Skin epidermis (tissue), 12 donors: ENCODE results near the gene ATP6V1F.

ENCODE experiments used
- H3K27ac ChIP-seq, 21 experiments: fragments of 200-600 bp; sonication (generic) in 11 of 21; one replicate each; pipeline ENCODE4 v1.5.0; 2020; ENCODE audit warnings: mild to moderate bottlenecking in 3 of 21, inconsistent platforms in 2 of 21, moderate library complexity in 2 of 21
- H3K4me3 ChIP-seq, 7 experiments: fragments of 200-600 bp; sonication (generic) in 2 of 7; one replicate each; pipeline ENCODE4 v1.5.0; 2020; ENCODE audit warnings: inconsistent platforms in 2 of 7, mild to moderate bottlenecking in 2 of 7, moderate library complexity in 1 of 7

The ATP6V1F gene

DNA sequence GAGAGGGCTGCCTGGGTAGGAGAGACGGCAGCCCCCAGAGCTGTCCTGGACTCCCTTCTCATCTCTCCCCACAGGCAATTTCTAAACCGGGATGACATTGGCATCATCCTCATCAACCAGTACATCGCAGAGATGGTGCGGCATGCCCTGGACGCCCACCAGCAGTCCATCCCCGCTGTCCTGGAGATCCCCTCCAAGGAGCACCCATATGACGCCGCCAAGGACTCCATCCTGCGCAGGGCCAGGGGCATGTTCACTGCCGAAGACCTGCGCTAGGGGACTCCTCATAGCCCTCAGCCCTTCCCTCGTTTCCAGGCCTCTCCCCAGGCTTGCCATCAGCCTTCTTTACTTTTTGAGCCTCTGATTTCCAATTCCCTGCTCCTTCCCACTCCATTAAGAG, 2.6 kb downstream of the ATP6V1F start:
- Histone ChIP-seq H3K4me3 (no peak overlapping the region), H3K27ac (peak overlapping the region in 1 of 21 experiments; percentile 11)

DNA sequence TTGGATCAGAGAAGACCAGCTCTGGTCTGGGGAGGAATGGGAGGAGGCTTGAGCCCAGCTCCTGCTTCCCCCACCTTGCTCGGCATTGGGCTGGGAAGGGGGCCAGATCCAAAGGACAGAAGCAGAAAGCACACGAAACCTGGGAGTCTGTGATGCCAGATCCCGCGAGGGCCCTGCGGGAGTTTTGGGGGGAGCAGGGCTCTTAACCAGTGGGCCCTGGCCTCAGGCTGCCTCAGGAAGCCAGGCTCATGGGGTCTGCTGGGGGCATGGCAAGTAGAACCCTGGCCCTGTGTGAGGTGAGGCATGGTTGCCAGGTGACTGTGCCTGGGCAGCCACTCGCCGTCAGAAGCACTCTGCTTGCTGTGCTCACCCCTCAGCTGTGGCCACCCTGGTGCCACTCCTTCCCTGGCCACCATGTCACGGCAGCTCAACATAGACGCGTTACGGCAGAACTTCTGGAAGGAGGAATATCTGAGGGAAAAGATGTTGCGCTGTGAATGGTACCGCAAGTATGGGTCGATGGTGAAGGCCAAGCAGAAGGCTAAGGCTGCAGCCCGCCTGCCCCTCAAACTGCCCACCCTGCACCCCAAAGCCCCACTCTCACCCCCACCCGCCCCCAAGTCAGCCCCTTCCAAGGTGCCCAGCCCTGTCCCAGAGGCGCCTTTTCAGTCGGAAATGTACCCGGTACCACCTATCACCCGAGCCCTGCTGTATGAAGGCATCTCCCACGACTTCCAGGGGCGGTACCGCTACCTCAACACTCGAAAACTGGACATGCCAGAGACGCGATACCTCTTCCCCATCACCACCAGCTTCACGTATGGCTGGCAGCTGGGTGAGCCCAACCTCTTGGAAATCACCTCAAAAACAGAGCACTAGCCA, 3.6 kb downstream of the ATP6V1F start:
- Histone ChIP-seq H3K4me3 (no peak overlapping the region), H3K27ac (no peak overlapping the region)

DNA sequence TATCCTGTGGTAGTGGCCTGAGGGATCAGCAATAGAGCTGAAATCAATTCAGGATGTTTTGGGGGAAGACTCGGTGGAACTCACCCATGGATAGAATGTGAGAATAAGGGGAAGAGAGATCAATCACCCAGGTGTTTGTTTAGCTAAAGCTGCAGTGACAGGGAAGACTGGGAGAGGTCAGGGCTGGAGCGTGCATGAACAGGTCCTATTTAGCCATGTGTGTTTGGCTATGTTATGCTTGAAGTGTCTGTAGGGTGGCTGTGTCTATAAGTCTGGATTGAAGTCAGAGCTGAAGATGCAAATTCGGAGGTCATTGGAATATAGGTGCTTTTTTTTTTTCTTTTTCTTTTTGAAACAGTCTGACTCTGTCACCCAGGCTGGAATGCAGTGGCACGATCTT, 4.6 kb downstream of the ATP6V1F start:
- H3K27ac ChIP-seq: no peak overlapping the region
- H3K4me3 ChIP-seq: no peak overlapping the region

DNA sequence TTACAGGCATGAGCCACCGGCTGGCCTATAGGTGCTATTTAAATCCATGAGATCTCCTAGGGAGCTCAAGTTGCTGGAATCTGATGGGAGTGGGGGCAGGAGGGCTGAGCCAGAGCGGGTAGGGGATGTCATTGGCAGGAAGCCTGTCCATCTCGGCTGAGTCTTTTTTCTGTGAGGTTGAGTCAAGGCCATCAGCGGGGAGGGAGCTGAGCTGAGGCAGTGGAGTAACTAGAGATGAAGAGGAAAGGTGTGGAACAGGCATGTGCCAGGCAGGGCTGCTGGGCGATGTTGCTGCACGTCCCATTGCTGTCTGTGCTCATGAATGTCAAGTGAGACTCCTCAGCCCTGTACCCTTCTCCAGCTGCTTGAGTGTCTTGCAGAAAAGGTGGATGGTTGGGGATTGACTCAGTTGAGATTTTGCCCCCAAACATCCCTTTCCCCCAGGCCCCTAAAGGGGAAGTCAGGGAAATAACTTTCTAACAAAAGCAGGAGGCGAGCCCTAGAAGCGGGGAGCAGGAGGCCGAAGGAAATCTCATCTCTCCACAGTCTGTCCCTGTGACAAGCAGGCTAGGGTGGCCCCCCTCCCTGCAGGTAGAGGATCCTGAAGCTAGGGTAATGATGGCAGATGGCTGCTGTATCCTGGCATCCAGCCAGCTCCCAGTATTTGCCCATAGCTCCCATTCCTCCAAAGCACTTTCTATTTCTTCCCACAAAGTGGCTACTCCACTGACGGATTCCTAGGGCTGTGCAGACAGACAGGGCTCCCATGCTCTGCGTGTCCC, 5.4 kb downstream of the ATP6V1F start:
- Histone ChIP-seq H3K27ac (peak overlapping the region in 1 of 21 experiments; percentile 4), H3K4me3 (no peak overlapping the region)

DNA sequence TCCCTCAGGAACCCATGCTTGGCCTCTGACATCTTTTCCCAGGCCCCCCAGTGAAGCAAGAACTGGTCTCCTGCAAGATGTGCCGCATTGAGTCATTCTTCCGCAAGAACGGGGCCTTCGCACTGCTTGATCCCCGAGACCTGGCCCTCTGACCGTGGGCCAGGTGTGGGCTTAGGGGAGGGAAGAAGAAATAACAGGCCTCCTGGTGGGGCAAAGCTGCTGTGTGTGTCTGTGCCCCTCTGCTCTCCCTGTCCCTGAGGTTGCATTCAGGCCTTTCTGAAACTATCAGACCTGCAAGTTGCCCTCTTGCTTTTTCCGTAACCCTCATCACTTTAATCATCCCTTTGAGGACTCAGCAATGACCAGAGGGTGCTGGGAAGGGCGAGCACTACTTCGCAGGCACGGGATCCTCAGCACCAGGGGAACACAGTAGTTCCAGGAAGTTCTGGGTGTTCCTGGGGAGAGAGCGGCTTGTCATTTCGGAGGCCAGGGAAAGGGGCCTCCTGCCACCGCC, 6.0 kb downstream of the ATP6V1F start:
- Histone ChIP-seq H3K27ac (peak overlapping the region in 6 of 21 experiments; percentile 23 to 54 (median 33)), H3K4me3 (peak overlapping the region; percentile 28 to 50 (median 35))

DNA sequence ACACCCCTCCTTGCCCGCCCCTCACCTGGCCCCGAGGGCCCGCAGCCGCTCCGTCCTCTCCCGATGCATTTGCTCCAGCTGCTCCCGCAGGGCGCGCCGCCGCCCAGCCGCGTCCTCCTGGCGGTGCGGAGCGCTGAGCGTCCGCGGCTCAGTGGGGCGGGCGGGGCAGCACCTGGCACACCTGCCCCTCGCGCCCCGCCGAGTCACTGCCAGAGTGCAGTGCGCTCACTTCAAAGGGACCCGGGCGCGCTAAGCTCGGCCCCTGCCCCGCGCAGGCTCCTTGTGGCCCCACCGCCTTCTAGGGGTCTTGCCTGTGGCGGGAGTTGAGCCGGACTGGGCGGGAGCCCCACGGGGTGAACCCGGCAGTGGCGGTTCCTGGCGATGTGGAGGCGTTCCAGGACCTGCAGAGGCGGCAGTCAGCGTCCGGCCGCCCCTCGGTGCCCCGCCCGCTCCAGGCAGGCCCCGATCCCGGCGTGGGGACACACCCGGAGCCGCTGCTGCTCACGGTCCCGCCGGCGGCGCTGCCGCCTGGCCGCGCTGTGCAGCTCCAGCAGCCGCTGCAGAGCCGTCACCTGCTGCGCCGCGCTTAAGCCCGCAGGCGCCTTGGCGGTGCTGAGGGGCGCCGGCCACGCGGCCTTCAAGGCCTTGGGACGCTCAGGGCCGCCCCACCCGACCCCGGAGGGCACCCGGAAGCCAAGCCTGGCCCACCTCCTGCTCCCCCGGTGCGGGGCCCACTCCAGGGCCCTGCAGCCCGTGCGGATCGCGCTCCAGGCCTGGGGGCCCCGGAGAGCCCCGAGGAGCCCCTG, 6.7 kb downstream of the ATP6V1F start:
- H3K4me3 ChIP-seq: peak overlapping the region; percentile 28 to 50 (median 35)
- peak overlapping the region in 12 of 21 experiments; percentile 11 to 54 (median 36) for H3K27ac ChIP-seq

DNA sequence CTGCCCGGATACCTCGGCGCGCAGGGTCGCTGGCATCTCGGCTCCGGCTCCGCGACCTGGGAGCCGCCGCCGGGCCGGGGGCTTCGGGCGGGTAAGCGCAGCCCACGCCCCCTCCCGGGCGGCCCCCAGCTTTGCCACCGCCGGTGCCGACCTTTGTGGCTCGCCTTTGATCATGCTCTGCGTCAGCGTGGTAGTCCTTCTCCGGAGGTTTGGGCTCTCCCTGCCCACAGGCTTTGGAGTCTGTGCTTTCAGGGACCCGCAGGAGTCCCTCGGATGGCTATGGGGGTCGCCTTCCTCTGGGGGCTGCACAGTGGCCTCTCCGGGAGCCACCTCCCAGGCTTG, 7.3 kb downstream of the ATP6V1F start:
- peak overlapping the region in 10 of 21 experiments; percentile 11 to 54 (median 38) for H3K27ac ChIP-seq

DNA sequence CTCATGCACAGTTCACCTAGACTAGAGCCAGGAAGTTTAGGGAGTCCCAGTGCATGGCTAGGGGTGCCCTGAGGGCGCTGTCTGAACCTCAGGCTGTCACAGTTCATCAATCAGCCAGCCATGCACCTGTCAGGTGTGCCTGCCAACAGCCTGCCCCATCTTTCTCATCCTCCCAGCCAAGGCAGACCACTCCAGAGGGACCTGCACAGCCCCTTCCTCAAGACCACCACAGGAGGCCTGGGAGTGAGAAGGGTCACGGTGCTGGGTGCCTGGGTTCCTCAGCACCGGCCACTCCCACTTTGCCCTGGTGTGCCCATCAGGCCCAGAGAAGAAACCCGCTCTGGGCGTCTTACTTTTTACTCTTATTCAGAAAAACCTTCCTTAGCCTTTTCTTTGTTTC, 8.4 kb downstream of the ATP6V1F start:
- Histone ChIP-seq H3K27ac (no peak overlapping the region), H3K4me3 (no peak overlapping the region)

More for the DNA sequence above, 7.3 kb downstream of the ATP6V1F start:
- H3K4me3 ChIP-seq: peak overlapping the region; percentile 28 to 50 (median 35)

DNA sequence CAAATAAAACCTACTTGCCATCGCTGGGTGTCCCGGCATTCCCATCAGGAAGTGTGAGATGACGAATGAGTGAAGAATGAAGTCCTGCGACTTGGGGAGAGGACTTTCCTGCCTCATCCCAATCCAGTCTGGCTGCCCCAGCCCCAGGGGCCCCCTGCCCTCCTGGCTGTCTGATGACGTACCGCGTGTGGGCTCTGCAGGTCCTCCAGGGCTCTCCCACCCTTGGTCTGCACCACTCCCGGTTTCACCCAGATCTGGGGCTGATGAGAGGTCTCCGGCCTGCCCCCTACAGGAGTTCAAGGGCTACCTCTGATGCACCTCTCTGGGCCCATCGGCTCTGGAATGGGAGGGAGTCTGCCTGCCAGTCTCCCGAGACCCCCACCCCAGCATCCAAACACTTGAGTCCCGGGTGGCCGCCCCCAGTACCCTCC, 9.8 kb downstream of the ATP6V1F start:
- H3K27ac ChIP-seq: no peak overlapping the region
- H3K4me3 ChIP-seq: no peak overlapping the region

DNA sequence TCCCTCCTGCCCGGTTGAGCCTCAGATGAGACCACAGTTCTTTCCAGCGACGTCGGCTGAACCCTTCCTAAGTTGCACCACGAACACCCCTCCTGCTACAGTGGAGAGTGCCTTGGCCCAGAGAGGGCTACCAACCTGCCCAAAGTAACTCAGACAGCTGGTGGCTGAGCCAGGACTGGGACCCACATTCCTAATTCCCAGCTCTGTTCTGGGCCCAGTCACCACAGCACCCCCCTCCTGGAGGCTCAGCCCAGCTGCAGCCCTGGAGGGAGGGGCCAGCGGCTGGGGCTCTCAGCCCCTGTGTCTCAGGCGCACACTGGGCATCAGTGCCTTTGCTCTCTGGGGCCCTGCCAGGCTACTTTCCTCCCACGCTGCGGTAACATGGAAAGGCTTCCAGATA, 10.6 kb downstream of the ATP6V1F start:
- H3K27ac ChIP-seq: no peak overlapping the region
- no peak overlapping the region for H3K4me3 ChIP-seq

DNA sequence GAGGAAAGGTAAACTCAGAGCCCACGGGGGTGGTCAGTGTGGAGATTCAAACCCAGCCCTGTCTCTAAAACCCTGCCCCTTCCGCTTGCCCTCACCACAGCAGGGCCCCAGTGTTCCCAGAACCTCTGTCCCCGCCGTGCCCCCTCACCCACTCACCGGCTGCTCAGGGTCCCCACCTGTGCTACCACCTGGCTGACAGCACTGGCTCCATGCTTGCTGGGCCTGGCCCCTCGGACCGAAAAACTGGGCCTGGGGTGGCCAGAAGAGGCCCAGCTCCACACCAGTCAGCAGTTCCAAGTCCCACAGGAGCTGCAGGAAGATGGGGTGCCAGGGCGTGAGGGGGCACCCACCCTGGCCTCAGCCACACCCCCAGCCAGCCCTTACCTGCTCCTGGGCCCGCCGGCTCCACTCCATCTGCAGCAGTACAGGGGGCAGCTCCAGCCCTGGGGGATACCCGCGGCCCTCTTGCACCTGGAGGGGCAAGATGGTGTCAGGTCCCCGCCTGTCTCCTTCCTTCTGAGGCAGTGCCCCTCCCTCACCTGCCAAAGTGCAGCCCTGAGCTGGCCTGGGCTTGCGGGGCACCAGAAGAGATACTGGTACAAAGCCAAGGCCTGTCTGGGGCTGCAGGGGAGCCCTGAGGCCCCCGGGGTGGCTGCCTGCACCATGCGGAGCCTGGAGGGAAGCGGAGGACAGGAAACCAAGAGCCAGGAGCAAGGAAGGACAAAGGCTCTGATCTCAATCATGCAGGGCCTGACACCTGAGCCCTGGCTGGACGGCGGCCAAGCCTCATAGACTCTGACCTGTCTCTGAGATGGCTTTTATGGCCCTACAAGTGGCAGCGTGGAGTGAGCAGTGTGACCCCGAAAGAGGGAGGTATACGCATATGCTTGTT, 11.7 kb downstream of the ATP6V1F start:
- Histone ChIP-seq H3K27ac (no peak overlapping the region), H3K4me3 (no peak overlapping the region)

DNA sequence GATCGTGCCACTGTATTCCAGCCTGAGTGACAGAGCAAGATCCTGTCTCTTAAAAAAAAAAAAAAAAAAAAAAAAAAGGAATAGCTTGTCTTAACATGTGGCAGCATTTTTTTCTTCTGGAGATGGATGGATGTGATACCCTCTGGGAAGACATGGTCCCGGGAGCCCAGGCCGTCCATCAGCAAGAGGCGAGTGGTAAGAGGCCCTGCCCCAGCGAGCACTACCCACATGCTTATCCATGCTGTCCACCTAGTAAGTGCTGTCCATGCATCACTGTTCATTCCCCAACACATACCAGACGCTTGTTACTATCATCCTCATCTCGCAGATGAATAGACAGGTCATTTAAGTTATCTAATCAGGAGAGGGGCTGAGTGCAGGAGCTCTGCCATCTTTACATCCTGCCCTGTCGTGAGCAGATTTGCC, 12.9 kb downstream of the ATP6V1F start:
- Histone ChIP-seq H3K4me3 (no peak overlapping the region), H3K27ac (no peak overlapping the region)

DNA sequence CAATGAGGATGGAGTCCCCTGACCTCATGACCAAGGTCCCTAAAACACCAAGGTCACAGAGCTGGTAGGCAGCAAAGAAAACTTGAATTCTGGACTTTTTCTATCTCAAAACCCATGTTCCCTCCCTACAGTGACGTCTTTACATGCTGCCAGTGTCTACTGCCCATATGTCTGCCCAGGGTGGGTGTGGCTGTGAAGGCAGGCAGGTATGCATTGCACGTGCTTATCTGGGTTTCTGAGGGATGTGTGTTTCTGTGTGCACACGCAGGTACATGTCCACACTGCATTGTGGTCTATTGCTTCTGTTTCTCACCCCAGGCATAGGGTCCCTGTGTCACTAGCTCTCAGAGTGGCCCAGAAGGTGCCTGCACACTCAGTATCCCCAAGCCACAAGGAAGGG, 13.5 kb downstream of the ATP6V1F start:
- H3K4me3 ChIP-seq: no peak overlapping the region
- no peak overlapping the region for H3K27ac ChIP-seq

DNA sequence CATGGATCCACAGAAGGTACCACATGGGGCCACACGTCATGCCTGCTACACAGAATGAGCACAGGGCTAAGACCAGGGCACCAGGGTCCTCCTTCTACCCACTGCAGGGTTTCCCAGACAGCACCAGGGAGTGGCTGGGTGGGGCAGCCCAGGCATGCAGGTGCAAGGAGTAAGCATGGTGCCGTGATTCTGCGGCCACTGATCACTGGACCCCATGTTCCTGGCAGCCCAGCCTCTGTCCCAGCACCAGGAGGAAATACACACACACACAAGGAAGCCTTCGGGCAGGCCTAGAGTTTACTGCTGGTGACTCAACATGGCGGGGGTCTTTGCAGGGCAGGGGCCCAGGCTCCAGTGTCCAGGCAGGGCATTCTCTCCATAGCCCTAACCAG, 13.9 kb downstream of the ATP6V1F start:
- Histone ChIP-seq H3K4me3 (no peak overlapping the region), H3K27ac (no peak overlapping the region)

DNA sequence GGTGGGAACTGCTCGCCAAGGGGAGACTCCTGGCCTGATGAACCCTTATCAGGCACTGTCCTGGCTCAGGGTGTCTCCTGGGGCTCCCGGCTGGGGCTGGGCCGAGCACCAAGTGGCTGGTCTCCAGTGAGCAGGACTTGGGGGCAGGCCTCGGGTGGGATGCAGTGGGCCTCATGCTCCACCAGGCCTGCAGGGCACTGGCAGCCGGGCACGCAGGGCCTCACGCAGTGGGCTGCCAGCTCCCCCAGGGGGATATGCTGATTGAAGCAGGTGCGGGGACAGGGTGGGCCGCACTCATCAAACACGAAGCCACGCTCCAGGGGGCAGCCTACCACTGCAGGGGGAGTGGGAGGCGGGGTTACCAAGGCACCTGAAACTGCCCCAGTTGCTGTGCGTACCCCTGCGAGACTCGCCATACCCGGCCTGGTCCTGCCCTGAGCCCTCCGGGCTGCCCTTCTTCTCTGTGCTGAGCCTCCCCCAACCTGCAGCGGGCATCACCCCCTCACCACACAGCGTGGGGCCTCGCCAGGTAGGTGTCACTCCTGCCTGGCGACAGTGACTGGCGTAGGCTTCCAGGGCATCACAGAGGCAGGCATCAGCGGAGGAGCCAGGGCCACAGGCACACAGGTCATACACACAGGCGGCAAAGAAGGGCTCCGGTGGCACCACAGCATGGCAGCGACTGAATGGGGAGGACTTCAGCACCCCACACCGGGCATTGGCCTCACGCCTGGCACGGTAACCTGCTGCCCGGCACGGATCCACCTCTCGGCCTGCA, 14.5 kb downstream of the ATP6V1F start:
- no peak overlapping the region for H3K4me3 ChIP-seq
- no peak overlapping the region for H3K27ac ChIP-seq

DNA sequence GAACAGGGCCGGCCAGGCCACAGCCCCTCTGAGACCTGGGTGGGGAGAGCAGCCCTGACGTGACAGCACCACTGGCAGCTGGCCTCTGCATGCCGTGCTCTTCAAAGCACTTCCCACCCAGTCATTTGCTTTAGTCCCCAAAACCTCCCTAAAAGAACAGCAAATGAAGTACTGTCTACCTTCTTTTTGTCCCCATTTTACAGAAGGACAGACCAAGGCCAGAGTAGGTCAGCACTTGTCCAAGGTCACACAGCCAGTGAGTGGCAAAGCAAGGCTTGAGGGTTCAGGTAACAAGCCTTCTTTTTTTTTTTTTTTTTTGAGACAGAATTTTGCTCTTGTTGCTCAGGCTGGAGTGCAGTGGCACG, 15.1 kb downstream of the ATP6V1F start:
- Histone ChIP-seq H3K4me3 (no peak overlapping the region), H3K27ac (no peak overlapping the region)

DNA sequence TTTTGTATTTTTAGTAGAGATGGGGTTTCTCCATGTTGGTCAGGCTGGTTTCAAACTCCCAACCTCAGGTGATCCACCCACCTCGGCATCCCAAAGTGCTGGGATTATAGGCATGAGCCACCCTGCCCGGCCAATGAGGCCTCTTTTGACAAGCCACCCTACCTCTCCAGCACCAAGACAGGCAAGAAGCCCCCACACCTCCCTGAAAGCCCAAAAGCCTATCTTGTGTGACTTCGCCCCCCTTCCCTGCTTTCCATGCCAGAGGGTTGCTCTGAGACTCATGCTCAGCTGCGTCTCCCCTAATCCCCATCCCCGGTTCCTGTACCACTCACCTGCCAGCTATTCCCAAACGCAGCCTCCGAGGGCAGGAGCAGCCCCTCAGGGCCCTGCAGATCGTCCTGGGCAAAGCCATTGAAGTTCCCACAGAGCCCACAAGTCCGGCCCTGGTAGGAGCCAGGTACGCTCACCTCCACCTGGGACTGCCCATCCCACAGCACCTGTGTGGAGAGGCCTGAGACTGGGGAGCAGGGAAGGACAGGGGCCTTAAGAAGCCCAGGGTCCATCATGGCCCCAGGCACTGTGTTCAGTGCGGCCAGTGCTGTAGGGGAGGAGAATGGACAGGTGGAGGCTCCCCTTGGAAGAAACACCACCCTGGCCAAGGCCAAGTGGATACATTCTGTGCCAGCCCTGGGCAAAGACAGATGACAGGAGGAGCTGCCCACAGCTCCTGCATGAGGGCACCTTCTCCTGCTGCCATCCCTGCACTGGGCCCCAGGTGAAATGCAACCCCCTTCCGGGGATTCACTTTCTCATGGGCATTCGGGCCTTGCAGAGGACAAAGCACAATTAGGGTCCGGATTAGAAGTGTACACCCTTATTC, 15.8 kb downstream of the ATP6V1F start:
- Histone ChIP-seq H3K27ac (no peak overlapping the region), H3K4me3 (no peak overlapping the region)
